A549 (cell line): Measurements from ENCODE around the gene MAPRE2.

Source experiments
- CEBPB ChIP-seq, 2 experiments: fragments of >200 bp in 1 of 2; sonication (Bioruptor Twin) in 1 of 2; formaldehyde crosslinking in 1 of 2; IDR thresholded peaks; 2 replicates each; pipeline ENCODE4 v1.6.1; 2012 to 2016
- CTCF ChIP-seq: fragments of >200 bp; sonication (Bioruptor Twin); formaldehyde crosslinking; IDR thresholded peaks from 3 replicates; pipeline ENCODE4 v1.5.1; 2016
- EP300 ChIP-seq, 2 experiments: fragments of >200 bp; sonication (Bioruptor Twin); formaldehyde crosslinking; IDR thresholded peaks; 2 replicates in 1 of 2; 3 replicates in 1 of 2; pipeline ENCODE4 v1.6.1; 2016 to 2017
- GATA3 ChIP-seq: IDR thresholded peaks from 2 replicates; pipeline ENCODE4 v1.6.1; 2012; ENCODE audit warnings: borderline replicate concordance
- NPAS2 ChIP-seq: fragments of 250-450 bp; sonication (Bioruptor Pico); IDR thresholded peaks from 2 replicates; pipeline ENCODE4 v1.8.0; 2022; ENCODE audit warnings: mild to moderate bottlenecking, moderate library complexity, borderline replicate concordance
- NR3C1 ChIP-seq: fragments of >200 bp; sonication (Bioruptor Twin); formaldehyde crosslinking; IDR thresholded peaks from 3 replicates; pipeline ENCODE4 v1.6.1; 2017
- POLR2A ChIP-seq: IDR thresholded peaks from 2 replicates; pipeline ENCODE4 v1.6.1; 2012; ENCODE audit warnings: mild to moderate bottlenecking, low read length
- RFX5 ChIP-seq: fragments of 450-650 bp; IDR thresholded peaks from 2 replicates; pipeline ENCODE4 v1.7.1; 2014; ENCODE audit warnings: antibody characterized with exemption, mild to moderate bottlenecking, moderate library complexity
- RNF2 ChIP-seq: fragments of 200-600 bp; sonication (generic); IDR thresholded peaks from 2 replicates; pipeline ENCODE4 v1.6.1; 2016; ENCODE audit warnings: low read depth, mild to moderate bottlenecking, antibody characterized with exemption, moderate library complexity, borderline replicate concordance
- USF2 ChIP-seq: fragments of 450-650 bp; IDR thresholded peaks from 2 replicates; pipeline ENCODE4 v1.6.1; 2014; ENCODE audit warnings: antibody characterized with exemption
- ZC3H11A ChIP-seq: fragments of 450-650 bp; IDR thresholded peaks from 2 replicates; pipeline ENCODE4 v1.6.1; 2014; ENCODE audit warnings: antibody characterized with exemption, mild to moderate bottlenecking

GRCh38 chr18:35141077-35141476 is 99.9 kb downstream of the MAPRE2 start:
- TF ChIP-seq CTCF: no peak
- TF ChIP-seq CEBPB (IDR thresholded peaks at IDR 0.05): no peak
- no peak for TF ChIP-seq NR3C1
- no peak for TF ChIP-seq USF2
- no peak for TF ChIP-seq NPAS2 (CRISPR knock-in tag)
- no peak for TF ChIP-seq RFX5
- no peak for TF ChIP-seq GATA3
- no peak for TF ChIP-seq POLR2A
- no peak for TF ChIP-seq ZC3H11A
- TF ChIP-seq EP300 (IDR thresholded peaks at IDR 0.05): no peak
- no peak for TF ChIP-seq RNF2
